ENCODE measurements around the gene ACAP3.

- TF ChIP-seq CTCF (IDR thresholded peaks at IDR 0.05; ENCODE audit: low read depth, low read length, poor library complexity, severe bottlenecking) (no peak), EZH2phosphoT487 (IDR thresholded peaks at IDR 0.05; ENCODE audit: borderline replicate concordance, low read length) (no peak)
These were observed 22.0 kb downstream of the ACAP3 start for GRCh38 chr1:1285611-1286311.

All from DOHH2 (cell line).